Measurements from ENCODE around the gene C18orf32. TPM values are rescaled to one million over a fixed set of nuclear protein-coding genes. Genes with fewer than 3 reads are reported as not detected.

Gene C18orf32
- total and polyA plus RNA-seq, 10 of the 15 experiments (the other 5 are each of a cell fraction or from before 2014, with no cell fraction given) = 11.5 to 67.0 (median 32.9) TPM

DNA sequence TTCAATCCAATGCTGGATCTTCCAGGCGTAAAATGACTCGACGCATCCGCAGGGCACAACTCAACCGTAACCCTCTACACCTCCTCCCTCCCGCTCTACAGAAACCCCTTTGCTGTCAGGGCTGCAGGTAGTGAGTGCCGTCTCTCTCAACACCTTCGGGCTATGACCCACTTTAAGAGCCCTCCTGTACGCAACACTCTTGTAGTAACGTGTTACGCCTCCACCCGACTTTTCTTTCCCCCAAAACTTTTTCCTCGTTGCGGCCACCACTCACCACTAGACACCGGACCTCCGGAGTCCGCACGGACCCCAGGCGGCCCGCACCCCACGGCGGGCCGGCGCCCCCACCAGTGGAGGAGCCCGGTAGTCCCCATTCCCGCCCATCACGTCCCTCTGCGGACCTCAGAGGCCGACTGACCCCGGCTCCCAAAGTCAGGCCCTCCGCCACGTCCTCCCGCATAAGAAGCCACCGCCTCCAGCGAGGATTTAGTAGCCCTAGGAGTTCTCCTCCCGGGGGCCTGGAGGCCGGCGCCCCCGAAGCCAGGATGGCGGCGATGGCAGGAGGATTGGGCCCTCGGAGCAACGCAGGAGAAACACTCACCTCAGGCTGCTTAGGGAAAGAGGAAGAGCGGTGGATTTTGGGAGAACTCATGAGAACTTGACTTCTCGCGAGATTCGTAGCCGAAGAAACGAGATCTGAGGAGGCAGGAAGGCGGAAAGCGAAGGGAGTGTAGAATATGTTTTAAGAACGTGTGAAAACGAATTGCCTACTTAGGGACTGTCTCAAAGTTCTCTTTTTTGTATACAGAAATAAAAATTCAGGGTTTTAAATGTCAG, 5.0 kb upstream of the C18orf32 start, which contains the start of gene RPL17 (continued):
- TF ChIP-seq, protein P1, sequence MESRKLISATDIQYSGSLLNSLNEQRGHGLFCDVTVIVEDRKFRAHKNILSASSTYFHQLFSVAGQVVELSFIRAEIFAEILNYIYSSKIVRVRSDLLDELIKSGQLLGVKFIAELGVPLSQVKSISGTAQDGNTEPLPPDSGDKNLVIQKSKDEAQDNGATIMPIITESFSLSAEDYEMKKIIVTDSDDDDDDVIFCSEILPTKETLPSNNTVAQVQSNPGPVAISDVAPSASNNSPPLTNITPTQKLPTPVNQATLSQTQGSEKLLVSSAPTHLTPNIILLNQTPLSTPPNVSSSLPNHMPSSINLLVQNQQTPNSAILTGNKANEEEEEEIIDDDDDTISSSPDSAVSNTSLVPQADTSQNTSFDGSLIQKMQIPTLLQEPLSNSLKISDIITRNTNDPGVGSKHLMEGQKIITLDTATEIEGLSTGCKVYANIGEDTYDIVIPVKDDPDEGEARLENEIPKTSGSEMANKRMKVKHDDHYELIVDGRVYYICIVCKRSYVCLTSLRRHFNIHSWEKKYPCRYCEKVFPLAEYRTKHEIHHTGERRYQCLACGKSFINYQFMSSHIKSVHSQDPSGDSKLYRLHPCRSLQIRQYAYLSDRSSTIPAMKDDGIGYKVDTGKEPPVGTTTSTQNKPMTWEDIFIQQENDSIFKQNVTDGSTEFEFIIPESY (IDR thresholded peaks at IDR 0.05) = 0 out of 2 replicates have a peak, but pooled peaks have one; percentile 58
- no peak for TF ChIP-seq SUZ12 (IDR thresholded peaks at IDR 0.05; ENCODE audit: unreplicated experiment)
- TF ChIP-seq EZH2 (IDR thresholded peaks at IDR 0.05; ENCODE audit: borderline replicate concordance, control insufficient read depth, low read depth, low read length) = no peak
- peak; percentile 86; the same call in 1 of the 2 replicates for TF ChIP-seq TCF3 (IDR thresholded peaks at IDR 0.05; ENCODE audit: borderline replicate concordance, insufficient read depth, low read depth, low read length)
- TF ChIP-seq BHLHE40 (IDR thresholded peaks at IDR 0.05; ENCODE audit: borderline replicate concordance in 1 of 2, low read depth in 2 of 2, low read length in 1 of 2) = peak in 1 of 2 experiments; percentile 5; a peak in 1 of 4 replicates
- no peak for TF ChIP-seq CHD4 (IDR thresholded peaks at IDR 0.05)
- TF ChIP-seq ZBED1 (IDR thresholded peaks at IDR 0.05; ENCODE audit: borderline replicate concordance) = peak; percentile 87; the same call in 1 of the 2 replicates
- TF ChIP-seq PAX5 (IDR thresholded peaks at IDR 0.05; ENCODE audit: borderline replicate concordance, low read depth, low read length) = peak; percentile 56; the same call in 1 of the 2 replicates
- TF ChIP-seq, protein P2, sequence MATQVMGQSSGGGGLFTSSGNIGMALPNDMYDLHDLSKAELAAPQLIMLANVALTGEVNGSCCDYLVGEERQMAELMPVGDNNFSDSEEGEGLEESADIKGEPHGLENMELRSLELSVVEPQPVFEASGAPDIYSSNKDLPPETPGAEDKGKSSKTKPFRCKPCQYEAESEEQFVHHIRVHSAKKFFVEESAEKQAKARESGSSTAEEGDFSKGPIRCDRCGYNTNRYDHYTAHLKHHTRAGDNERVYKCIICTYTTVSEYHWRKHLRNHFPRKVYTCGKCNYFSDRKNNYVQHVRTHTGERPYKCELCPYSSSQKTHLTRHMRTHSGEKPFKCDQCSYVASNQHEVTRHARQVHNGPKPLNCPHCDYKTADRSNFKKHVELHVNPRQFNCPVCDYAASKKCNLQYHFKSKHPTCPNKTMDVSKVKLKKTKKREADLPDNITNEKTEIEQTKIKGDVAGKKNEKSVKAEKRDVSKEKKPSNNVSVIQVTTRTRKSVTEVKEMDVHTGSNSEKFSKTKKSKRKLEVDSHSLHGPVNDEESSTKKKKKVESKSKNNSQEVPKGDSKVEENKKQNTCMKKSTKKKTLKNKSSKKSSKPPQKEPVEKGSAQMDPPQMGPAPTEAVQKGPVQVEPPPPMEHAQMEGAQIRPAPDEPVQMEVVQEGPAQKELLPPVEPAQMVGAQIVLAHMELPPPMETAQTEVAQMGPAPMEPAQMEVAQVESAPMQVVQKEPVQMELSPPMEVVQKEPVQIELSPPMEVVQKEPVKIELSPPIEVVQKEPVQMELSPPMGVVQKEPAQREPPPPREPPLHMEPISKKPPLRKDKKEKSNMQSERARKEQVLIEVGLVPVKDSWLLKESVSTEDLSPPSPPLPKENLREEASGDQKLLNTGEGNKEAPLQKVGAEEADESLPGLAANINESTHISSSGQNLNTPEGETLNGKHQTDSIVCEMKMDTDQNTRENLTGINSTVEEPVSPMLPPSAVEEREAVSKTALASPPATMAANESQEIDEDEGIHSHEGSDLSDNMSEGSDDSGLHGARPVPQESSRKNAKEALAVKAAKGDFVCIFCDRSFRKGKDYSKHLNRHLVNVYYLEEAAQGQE (IDR thresholded peaks at IDR 0.05; ENCODE audit: low read depth, low read length) = peak; percentile 66
- peak; percentile 14 to 35; a peak in 2 of 3 replicates for TF ChIP-seq EGR1 (IDR thresholded peaks at IDR 0.05; ENCODE audit: borderline replicate concordance in 1 of 2, low read depth in 2 of 2, low read length in 2 of 2)
- TF ChIP-seq, protein P3, sequence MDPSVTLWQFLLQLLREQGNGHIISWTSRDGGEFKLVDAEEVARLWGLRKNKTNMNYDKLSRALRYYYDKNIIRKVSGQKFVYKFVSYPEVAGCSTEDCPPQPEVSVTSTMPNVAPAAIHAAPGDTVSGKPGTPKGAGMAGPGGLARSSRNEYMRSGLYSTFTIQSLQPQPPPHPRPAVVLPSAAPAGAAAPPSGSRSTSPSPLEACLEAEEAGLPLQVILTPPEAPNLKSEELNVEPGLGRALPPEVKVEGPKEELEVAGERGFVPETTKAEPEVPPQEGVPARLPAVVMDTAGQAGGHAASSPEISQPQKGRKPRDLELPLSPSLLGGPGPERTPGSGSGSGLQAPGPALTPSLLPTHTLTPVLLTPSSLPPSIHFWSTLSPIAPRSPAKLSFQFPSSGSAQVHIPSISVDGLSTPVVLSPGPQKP (IDR thresholded peaks at IDR 0.05; ENCODE audit: low read depth, low read length) = no peak
- TF ChIP-seq, protein P4, sequence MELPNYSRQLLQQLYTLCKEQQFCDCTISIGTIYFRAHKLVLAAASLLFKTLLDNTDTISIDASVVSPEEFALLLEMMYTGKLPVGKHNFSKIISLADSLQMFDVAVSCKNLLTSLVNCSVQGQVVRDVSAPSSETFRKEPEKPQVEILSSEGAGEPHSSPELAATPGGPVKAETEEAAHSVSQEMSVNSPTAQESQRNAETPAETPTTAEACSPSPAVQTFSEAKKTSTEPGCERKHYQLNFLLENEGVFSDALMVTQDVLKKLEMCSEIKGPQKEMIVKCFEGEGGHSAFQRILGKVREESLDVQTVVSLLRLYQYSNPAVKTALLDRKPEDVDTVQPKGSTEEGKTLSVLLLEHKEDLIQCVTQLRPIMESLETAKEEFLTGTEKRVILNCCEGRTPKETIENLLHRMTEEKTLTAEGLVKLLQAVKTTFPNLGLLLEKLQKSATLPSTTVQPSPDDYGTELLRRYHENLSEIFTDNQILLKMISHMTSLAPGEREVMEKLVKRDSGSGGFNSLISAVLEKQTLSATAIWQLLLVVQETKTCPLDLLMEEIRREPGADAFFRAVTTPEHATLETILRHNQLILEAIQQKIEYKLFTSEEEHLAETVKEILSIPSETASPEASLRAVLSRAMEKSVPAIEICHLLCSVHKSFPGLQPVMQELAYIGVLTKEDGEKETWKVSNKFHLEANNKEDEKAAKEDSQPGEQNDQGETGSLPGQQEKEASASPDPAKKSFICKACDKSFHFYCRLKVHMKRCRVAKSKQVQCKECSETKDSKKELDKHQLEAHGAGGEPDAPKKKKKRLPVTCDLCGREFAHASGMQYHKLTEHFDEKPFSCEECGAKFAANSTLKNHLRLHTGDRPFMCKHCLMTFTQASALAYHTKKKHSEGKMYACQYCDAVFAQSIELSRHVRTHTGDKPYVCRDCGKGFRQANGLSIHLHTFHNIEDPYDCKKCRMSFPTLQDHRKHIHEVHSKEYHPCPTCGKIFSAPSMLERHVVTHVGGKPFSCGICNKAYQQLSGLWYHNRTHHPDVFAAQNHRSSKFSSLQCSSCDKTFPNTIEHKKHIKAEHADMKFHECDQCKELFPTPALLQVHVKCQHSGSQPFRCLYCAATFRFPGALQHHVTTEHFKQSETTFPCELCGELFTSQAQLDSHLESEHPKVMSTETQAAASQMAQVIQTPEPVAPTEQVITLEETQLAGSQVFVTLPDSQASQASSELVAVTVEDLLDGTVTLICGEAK (IDR thresholded peaks at IDR 0.05; ENCODE audit: borderline replicate concordance) = peak; percentile 65; the same call in 1 of the 2 replicates
- TF ChIP-seq, protein P5, sequence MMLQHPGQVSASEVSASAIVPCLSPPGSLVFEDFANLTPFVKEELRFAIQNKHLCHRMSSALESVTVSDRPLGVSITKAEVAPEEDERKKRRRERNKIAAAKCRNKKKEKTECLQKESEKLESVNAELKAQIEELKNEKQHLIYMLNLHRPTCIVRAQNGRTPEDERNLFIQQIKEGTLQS (IDR thresholded peaks at IDR 0.05; ENCODE audit: borderline replicate concordance, extremely low read depth, low read depth, low read length) = no peak
- TF ChIP-seq, protein P6, sequence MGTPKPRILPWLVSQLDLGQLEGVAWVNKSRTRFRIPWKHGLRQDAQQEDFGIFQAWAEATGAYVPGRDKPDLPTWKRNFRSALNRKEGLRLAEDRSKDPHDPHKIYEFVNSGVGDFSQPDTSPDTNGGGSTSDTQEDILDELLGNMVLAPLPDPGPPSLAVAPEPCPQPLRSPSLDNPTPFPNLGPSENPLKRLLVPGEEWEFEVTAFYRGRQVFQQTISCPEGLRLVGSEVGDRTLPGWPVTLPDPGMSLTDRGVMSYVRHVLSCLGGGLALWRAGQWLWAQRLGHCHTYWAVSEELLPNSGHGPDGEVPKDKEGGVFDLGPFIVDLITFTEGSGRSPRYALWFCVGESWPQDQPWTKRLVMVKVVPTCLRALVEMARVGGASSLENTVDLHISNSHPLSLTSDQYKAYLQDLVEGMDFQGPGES (IDR thresholded peaks at IDR 0.05) = peak; percentile 82

All from GM12878 (cell line).